Kidney (tissue), 14 donors: ENCODE results near the gene SS18. TPM values are rescaled to one million over a fixed set of nuclear protein-coding genes. Genes with fewer than 3 reads are reported as not detected.

Experiments used
- DNase-seq, 5 donors: peaks; one replicate each; pipeline ENCODE4 v3.0.0-alpha.2; 2013 to 2020
- FAIRE-seq: peaks from 2 replicates; lab custom pipeline; 2012; peaks lifted over from hg19 to GRCh38; lab: Jason Lieb, UNC
- H3K27ac ChIP-seq, 2 donors: one replicate each; pipeline ENCODE4 v1.7.0; 2013; ENCODE audit warnings: low read depth in 2 of 2, low read length in 2 of 2, inconsistent platforms in 1 of 2
- H3K27me3 ChIP-seq: one replicate; pipeline ENCODE4 v1.7.1; 2013; ENCODE audit warnings: low read length, inconsistent platforms; ENCODE audit not compliant: control insufficient read depth, insufficient read depth
- H3K36me3 ChIP-seq, 3 donors: one replicate each; pipeline versions ENCODE4 v1.7.0 to v1.7.1; 2013; ENCODE audit warnings: low read length in 3 of 3, control low read depth in 1 of 3, inconsistent platforms in 1 of 3; ENCODE audit not compliant: insufficient read depth in 3 of 3, control insufficient read depth in 2 of 3
- H3K4me1 ChIP-seq, 3 donors: one replicate each; pipeline versions ENCODE4 v1.7.0 to v1.7.1; 2013; ENCODE audit warnings: low read length in 3 of 3, inconsistent platforms in 1 of 3, low read depth in 1 of 3; ENCODE audit not compliant: control insufficient read depth in 2 of 3, insufficient read depth in 2 of 3
- H3K4me3 ChIP-seq, 3 donors: one replicate each; pipeline versions ENCODE4 v1.7.0 to v1.8.1; 2013; ENCODE audit warnings: low read length in 3 of 3, control low read depth in 1 of 3, inconsistent platforms in 1 of 3
- H3K9ac ChIP-seq, 3 donors: one replicate each; pipeline versions ENCODE4 v1.7.0 to v1.7.1; 2013; ENCODE audit warnings: low read length in 3 of 3, control low read depth in 1 of 3, inconsistent platforms in 1 of 3
- H3K9me3 ChIP-seq, 3 donors: one replicate each; pipeline versions ENCODE4 v1.7.0 to v1.7.1; 2013; ENCODE audit warnings: low read length in 3 of 3, control low read depth in 1 of 3, inconsistent platforms in 1 of 3; ENCODE audit not compliant: control insufficient read depth in 2 of 3, insufficient read depth in 1 of 3
- intact Hi-C: fragments of 100-400 bp; cut with DNase I; formaldehyde crosslinking; loops from one replicate; pipeline ENCODE4 v1.11.1; 2022
- polyA plus RNA-seq: library from polyadenylated mRNA; stranded (reverse); fragments of 350-450 nt; fragmentation: Illumina TruSeq; extraction: RNeasy Lipid Tissue Mini Kit (QIAGEN cat#74804); gene quantifications from one replicate; pipeline ENCODE4 v1.2.3, GENCODE V29; 2014; ENCODE audit warnings: low read depth, low replicate concordance; ENCODE audit not compliant: insufficient read depth
- total RNA-seq: library from RNA; stranded (reverse); fragmentation: NEBNext Ultra II Directional; extraction: Animal tissue kit (Norgen Biotek cat#: 25700); gene quantifications from one replicate; pipeline ENCODE4 v1.2.1, GENCODE V29; 2021
- TF ChIP-seq, protein P1 (sequence below): IDR thresholded peaks from 3 replicates; pipeline ENCODE4 v1.5.1; 2012; ENCODE audit warnings: mild to moderate bottlenecking, moderate library complexity, borderline replicate concordance; ENCODE audit not compliant: insufficient read depth; ENCODE audit errors: extremely low read depth
- donor health status: control.
- donor health status: control.
- donor health status: control.
- donor health status: control.
- donor health status: control.
- donor health status: DM: yes; HTN: yes; CAD: no.
- donor health status: Normal renal cell carcinoma (clear cell type).

Gene SS18
- total and polyA plus RNA-seq, 2 donors from 2014 or later: 43.2 to 89.6 TPM

DNA sequence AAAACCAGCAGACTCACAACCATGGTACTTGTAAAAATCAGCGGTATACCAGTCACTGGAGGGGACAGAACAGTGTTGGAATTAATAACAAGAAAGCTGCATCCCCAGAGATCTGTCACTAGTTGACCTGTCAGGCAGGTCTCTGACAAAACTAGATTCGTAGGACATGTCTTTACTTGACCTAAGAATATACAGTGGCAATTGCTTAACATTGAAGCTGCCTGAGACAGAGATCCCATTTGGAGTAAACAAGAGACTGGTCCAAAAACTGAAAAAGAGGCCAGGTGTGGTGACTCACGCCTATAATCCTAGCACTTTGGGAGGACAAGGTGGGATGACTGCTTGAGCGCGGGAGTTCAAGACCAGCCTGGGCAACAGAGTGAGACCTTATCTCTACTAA lies 7.2 kb upstream of the SS18 start:
- Histone ChIP-seq H3K27me3 (no peaks in the 10 kb centered on the region), H3K27ac (no peak overlapping the region), H3K36me3 (no peaks in the 10 kb centered on the region), H3K4me3 (no peak overlapping the region), H3K9ac (no peak overlapping the region), H3K9me3 (no peaks in the 10 kb centered on the region), H3K4me1 (no peaks in the 10 kb centered on the region)
- intact Hi-C loops: no loop called here
- DNase-seq (no peak), FAIRE-seq (no peak)
- TF ChIP-seq, protein P1, sequence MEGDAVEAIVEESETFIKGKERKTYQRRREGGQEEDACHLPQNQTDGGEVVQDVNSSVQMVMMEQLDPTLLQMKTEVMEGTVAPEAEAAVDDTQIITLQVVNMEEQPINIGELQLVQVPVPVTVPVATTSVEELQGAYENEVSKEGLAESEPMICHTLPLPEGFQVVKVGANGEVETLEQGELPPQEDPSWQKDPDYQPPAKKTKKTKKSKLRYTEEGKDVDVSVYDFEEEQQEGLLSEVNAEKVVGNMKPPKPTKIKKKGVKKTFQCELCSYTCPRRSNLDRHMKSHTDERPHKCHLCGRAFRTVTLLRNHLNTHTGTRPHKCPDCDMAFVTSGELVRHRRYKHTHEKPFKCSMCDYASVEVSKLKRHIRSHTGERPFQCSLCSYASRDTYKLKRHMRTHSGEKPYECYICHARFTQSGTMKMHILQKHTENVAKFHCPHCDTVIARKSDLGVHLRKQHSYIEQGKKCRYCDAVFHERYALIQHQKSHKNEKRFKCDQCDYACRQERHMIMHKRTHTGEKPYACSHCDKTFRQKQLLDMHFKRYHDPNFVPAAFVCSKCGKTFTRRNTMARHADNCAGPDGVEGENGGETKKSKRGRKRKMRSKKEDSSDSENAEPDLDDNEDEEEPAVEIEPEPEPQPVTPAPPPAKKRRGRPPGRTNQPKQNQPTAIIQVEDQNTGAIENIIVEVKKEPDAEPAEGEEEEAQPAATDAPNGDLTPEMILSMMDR: no peak

- Histone ChIP-seq H3K36me3 (no peaks in the 10 kb centered on the region), H3K9ac (no peak overlapping the region), H3K27ac (no peak overlapping the region), H3K27me3 (no peaks in the 10 kb centered on the region), H3K4me3 (no peak overlapping the region), H3K4me1 (no peaks in the 10 kb centered on the region), H3K9me3 (no peaks in the 10 kb centered on the region)
- TF ChIP-seq, protein P1: no peak
- DNase-seq (no peak), FAIRE-seq (no peak)
- intact Hi-C loops: no loop called here
These were observed 6.4 kb upstream of the SS18 start for GRCh38 chr18:26096852-26097251.

DNA sequence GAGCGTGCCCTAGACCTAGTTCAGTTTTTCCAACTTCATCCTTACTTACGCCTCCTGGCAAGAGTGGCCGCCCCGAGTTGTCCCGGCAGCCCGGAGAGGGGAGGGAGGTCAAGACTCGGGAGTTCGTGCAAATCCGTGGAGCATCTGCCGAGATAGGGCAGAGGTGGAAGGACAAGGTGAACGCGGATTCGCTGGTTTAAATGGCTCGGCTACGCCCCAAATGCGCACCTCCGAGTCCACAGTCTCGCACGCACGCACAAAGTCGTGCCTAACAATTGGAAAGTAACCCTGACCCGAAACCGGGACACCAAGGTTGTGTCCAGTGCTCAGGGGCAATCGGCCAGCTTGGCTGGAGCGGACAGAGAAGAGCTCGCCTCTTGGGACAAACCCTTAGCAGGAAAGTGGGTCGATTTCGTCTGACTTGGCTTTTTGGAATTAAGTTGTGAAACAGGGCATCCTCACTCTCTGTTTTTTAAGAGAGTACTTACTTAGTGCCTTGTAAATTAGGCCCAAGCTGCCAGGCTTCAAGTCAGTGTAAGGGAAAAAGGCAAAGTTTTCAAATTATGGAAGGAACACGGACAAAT lies 726 bp upstream of the SS18 start:
- peaks cover 0 to under 1% (median under 1%) of the 10 kb centered on the region in 3 donors for H3K36me3 ChIP-seq
- peaks cover 0 to 11% (median 0%) of the 10 kb centered on the region in 3 donors for H3K4me1 ChIP-seq
- H3K4me3 ChIP-seq: peak overlapping the region; percentile 87 to 96 (median 93)
- intact Hi-C loops: no loop called here
- TF ChIP-seq, protein P1: no peak
- H3K9me3 ChIP-seq: no peaks in the 10 kb centered on the region
- H3K27ac ChIP-seq: peak overlapping the region; percentile 97 to 98
- no peak for FAIRE-seq
- no peak for DNase-seq
- no peaks in the 10 kb centered on the region for H3K27me3 ChIP-seq
- peak overlapping the region; percentile 38 to 93 (median 86) for H3K9ac ChIP-seq
